IMR-90 (cell line): Measurements from ENCODE around the gene ADAM23. TPM values are rescaled to one million over a fixed set of nuclear protein-coding genes. Genes with fewer than 3 reads are reported as not detected.

Experiments
- ATAC-seq: fragments of 200-7000 bp; cut with Tn5 transposase; 2 replicates; pipeline ENCODE4 v1.9.1; 2020; ENCODE audit warnings: low read depth, mild to moderate bottlenecking, moderate library complexity
- BruUV-seq: library from RNA; stranded (reverse); fragments of 400-500 nt; replicated peaks from 2 replicates; lab custom pipeline; 2021; lab: Mats Ljungman, UMichigan
- CTCF ChIA-PET: fragments of 300-600 bp; formaldehyde crosslinking; extraction: SDS; loops from one replicate; lab custom pipeline; 2021; ENCODE audit warnings: antibody characterized with exemption; lab: Yijun Ruan, JAX
- POLR2A ChIA-PET: fragments of 300-600 bp; sonication (Branson Sonifier 250); formaldehyde crosslinking; loops from one replicate; lab custom pipeline; 2022; ENCODE audit warnings: antibody characterized with exemption; ENCODE audit not compliant: unreplicated experiment; lab: Charles Lee
- DNase-seq: peaks from one replicate; pipeline ENCODE4 v3.0.0; 2013
- H2AFZ ChIP-seq: replicated peaks from 2 replicates; pipeline ENCODE3; 2013; ENCODE audit warnings: low read length, mild to moderate bottlenecking; ENCODE audit not compliant: poor library complexity
- H2AK5ac ChIP-seq: 2 replicates; pipeline ENCODE4 v1.6.1; 2013; ENCODE audit warnings: low read depth, low read length, inconsistent platforms
- H2AK9ac ChIP-seq: replicated peaks from 2 replicates; pipeline ENCODE3; 2013; ENCODE audit warnings: mild to moderate bottlenecking, low read depth, low read length, moderate library complexity; ENCODE audit not compliant: poor library complexity
- H2BK120ac ChIP-seq: 2 replicates; pipeline ENCODE4 v1.6.1; 2013; ENCODE audit warnings: low read depth, low read length, inconsistent platforms
- H2BK15ac ChIP-seq: 3 replicates; pipeline ENCODE4 v1.6.1; 2013; ENCODE audit warnings: low read depth, low read length, inconsistent platforms
- H2BK20ac ChIP-seq: 2 replicates; pipeline ENCODE4 v1.6.1; 2013; ENCODE audit warnings: low read depth, mild to moderate bottlenecking, inconsistent platforms, low read length, moderate library complexity
- H2BK5ac ChIP-seq: 2 replicates; pipeline ENCODE4 v1.6.1; 2013; ENCODE audit warnings: mild to moderate bottlenecking, low read depth, low read length, inconsistent platforms; ENCODE audit not compliant: poor library complexity, severe bottlenecking
- H3K14ac ChIP-seq: replicated peaks from 2 replicates; pipeline ENCODE4 v1.6.1; 2013; ENCODE audit warnings: low read depth, low read length, inconsistent platforms
- H3K18ac ChIP-seq: 2 replicates; pipeline ENCODE4 v1.6.1; 2013; ENCODE audit warnings: low read depth, low read length, control low read depth
- H3K23ac ChIP-seq: 2 replicates; pipeline ENCODE4 v1.6.1; 2013; ENCODE audit warnings: low read depth, low read length, inconsistent platforms
- H3K27ac ChIP-seq: 2 replicates; pipeline ENCODE4 v1.5.1; 2013; ENCODE audit warnings: mild to moderate bottlenecking, control low read depth, low read length; ENCODE audit not compliant: insufficient read depth
- H3K27me3 ChIP-seq: 2 replicates; pipeline ENCODE4 v1.6.1; 2013; ENCODE audit warnings: low read length; ENCODE audit not compliant: control insufficient read depth, insufficient read depth
- H3K36me3 ChIP-seq: 2 replicates; pipeline ENCODE4 v1.6.1; 2013; ENCODE audit warnings: low read length, mixed read lengths; ENCODE audit not compliant: control insufficient read depth, insufficient read depth
- H3K4ac ChIP-seq: 2 replicates; pipeline ENCODE4 v1.6.1; 2013; ENCODE audit warnings: low read depth, low read length, inconsistent platforms
- H3K4me1 ChIP-seq: 2 replicates; pipeline ENCODE4 v1.6.1; 2013; ENCODE audit warnings: low read length, mixed read lengths; ENCODE audit not compliant: control insufficient read depth, insufficient read depth
- H3K4me2 ChIP-seq: 2 replicates; pipeline ENCODE4 v1.6.1; 2013; ENCODE audit warnings: low read depth, mild to moderate bottlenecking, control low read depth, low read length, moderate library complexity
- H3K4me3 ChIP-seq: 2 replicates; pipeline ENCODE4 v1.5.1; 2013; ENCODE audit warnings: low read depth, mild to moderate bottlenecking, control low read depth, low read length, moderate library complexity; ENCODE audit not compliant: insufficient read depth
- H3K56ac ChIP-seq: 2 replicates; pipeline ENCODE4 v1.6.1; 2013; ENCODE audit warnings: low read length, inconsistent platforms; ENCODE audit not compliant: insufficient read depth; ENCODE audit errors: extremely low read depth
- H3K79me1 ChIP-seq, 2 experiments: 2 replicates each; pipeline ENCODE4 v1.6.1; 2013; ENCODE audit warnings: low read length in 2 of 2, inconsistent platforms in 1 of 2, low read depth in 1 of 2
- H3K9ac ChIP-seq: 2 replicates; pipeline ENCODE4 v1.6.1; 2013; ENCODE audit warnings: low read depth, low read length, control low read depth
- H3K9me1 ChIP-seq: 2 replicates; pipeline ENCODE4 v1.6.1; 2013; ENCODE audit warnings: low read length, inconsistent platforms; ENCODE audit not compliant: insufficient read depth
- H3K9me3 ChIP-seq: 2 replicates; pipeline ENCODE4 v1.6.1; 2013; ENCODE audit warnings: low read length; ENCODE audit not compliant: control insufficient read depth, insufficient read depth
- H4K20me1 ChIP-seq: 2 replicates; pipeline ENCODE4 v1.6.1; 2013; ENCODE audit warnings: low read length, inconsistent platforms; ENCODE audit not compliant: insufficient read depth
- H4K5ac ChIP-seq: 2 replicates; pipeline ENCODE4 v1.6.1; 2013; ENCODE audit warnings: mild to moderate bottlenecking, low read depth, low read length, control low read depth
- H4K8ac ChIP-seq, 2 experiments: 2 replicates each; pipeline ENCODE4 v1.6.1; 2013; ENCODE audit warnings: low read depth in 2 of 2, low read length in 2 of 2, control low read depth in 1 of 2, inconsistent platforms in 1 of 2
- H4K91ac ChIP-seq: 2 replicates; pipeline ENCODE4 v1.6.1; 2013; ENCODE audit warnings: low read depth, low read length, inconsistent platforms; ENCODE audit not compliant: insufficient read depth
- CEBPB ChIP-seq: IDR thresholded peaks from 2 replicates; pipeline ENCODE4 v1.6.1; 2012; ENCODE audit warnings: low read depth, low read length, improper control_type of control experiment
- CTCF ChIP-seq: conservative IDR thresholded peaks from 2 replicates; pipeline ENCODE4 v1.5.1; 2012; ENCODE audit warnings: mild to moderate bottlenecking, low read depth, low read length, improper control_type of control experiment
- ELK1 ChIP-seq: fragments of 150-350 bp; IDR thresholded peaks from 2 replicates; pipeline ENCODE4 v1.6.1; 2016; ENCODE audit warnings: low read depth, mild to moderate bottlenecking, low read length, moderate library complexity, borderline replicate concordance
- FOS ChIP-seq: fragments of 150-350 bp; IDR thresholded peaks from 2 replicates; pipeline ENCODE4 v1.6.1; 2016; ENCODE audit warnings: low read depth, low read length
- MAFK ChIP-seq: IDR thresholded peaks from 2 replicates; pipeline ENCODE4 v1.6.1; 2012; ENCODE audit warnings: low read depth, low read length, improper control_type of control experiment
- MAZ ChIP-seq: IDR thresholded peaks from 2 replicates; pipeline ENCODE4 v1.6.1; 2012; ENCODE audit warnings: low read depth, mild to moderate bottlenecking, low read length, improper control_type of control experiment, moderate library complexity, borderline replicate concordance
- MXI1 ChIP-seq: IDR thresholded peaks from 2 replicates; pipeline ENCODE4 v1.6.1; 2012; ENCODE audit warnings: low read depth, mild to moderate bottlenecking, low read length, moderate library complexity, borderline replicate concordance
- NFE2L2 ChIP-seq: fragments of 150-350 bp; IDR thresholded peaks from 2 replicates; pipeline ENCODE4 v1.6.1; 2016; ENCODE audit warnings: low read depth, mild to moderate bottlenecking, low read length
- POLR2A ChIP-seq: IDR thresholded peaks from 2 replicates; pipeline ENCODE4 v1.6.1; 2012; ENCODE audit warnings: mild to moderate bottlenecking, low read depth, low read length
- RAD21 ChIP-seq: IDR thresholded peaks from 2 replicates; pipeline ENCODE4 v1.6.1; 2012; ENCODE audit warnings: low read length, improper control_type of control experiment
- RCOR1 ChIP-seq: IDR thresholded peaks from 2 replicates; pipeline ENCODE4 v1.6.1; 2012; ENCODE audit warnings: mild to moderate bottlenecking, low read length, improper control_type of control experiment; ENCODE audit not compliant: insufficient replicate concordance
- RFX5 ChIP-seq: IDR thresholded peaks from 2 replicates; pipeline ENCODE4 v1.8.0; 2012; ENCODE audit warnings: low read depth, mild to moderate bottlenecking, low read length, moderate library complexity
- SMC3 ChIP-seq: fragments of 150-350 bp; IDR thresholded peaks from 2 replicates; pipeline ENCODE4 v1.6.1; 2016; ENCODE audit warnings: low read depth, mild to moderate bottlenecking, antibody characterized with exemption, low read length, moderate library complexity
- USF2 ChIP-seq: fragments of 150-350 bp; IDR thresholded peaks from 2 replicates; pipeline ENCODE4 v1.6.1; 2017; ENCODE audit warnings: mild to moderate bottlenecking, antibody characterized with exemption, low read length, low read depth
- WGBS, 2 experiments: methylation state at CpG; one replicate each; pipeline versions ENCODE4 v1.1.5 to v1.1.7; 2013; ENCODE audit warnings: missing lambda C conversion rate in 2 of 2; ENCODE audit not compliant: insufficient read length in 1 of 2; ENCODE audit errors: extremely low coverage in 2 of 2; 5-methylcytosine and 5-hydroxymethylcytosine counted together
- dilution Hi-C: fragments of 300-500 bp; cut with HindIII; formaldehyde crosslinking; loops from one replicate; pipeline ENCODE4 v1.14.3; 2018; ENCODE audit warnings: low sequenced_read_pairs; ENCODE audit not compliant: unreplicated experiment
- in situ Hi-C: fragments of 300-500 bp; cut with MboI; formaldehyde crosslinking; loops from 3 replicates; pipeline ENCODE4 v1.14.3; 2019; ENCODE audit warnings: low sequenced_read_pairs, inconsistent platforms, mixed read lengths
- intact Hi-C: fragments of 100-400 bp; cut with micrococcal nuclease; formaldehyde crosslinking; loops from 2 replicates; pipeline ENCODE4 v1.10.0; 2022
- polyA plus RNA-seq, 3 experiments: library from polyadenylated mRNA; depleted of rRNA; stranded (reverse); fragments of >200 nt; gene quantifications; 2 replicates each; pipeline ENCODE4 v1.2.3, GENCODE V29; 2012; ENCODE audit warnings: low replicate concordance in 1 of 3
- total RNA-seq: library from RNA; depleted of rRNA; stranded (reverse); fragments of >200 nt; gene quantifications from 2 replicates; pipeline ENCODE4 v1.2.3, GENCODE V29; 2012

ADAM23 gene
- total and polyA plus RNA-seq, 2 of the 4 experiments (the other 2 are of a cell fraction) = 2.9 to 10.3 TPM

- Histone ChIP-seq H2AFZ (no peak within 1 kb of the TSS), H3K56ac (no peak within 1 kb of the TSS), H3K4me2 (no peak within 1 kb of the TSS), H3K9me1 (no peaks in the 10 kb centered on the region), H2AK9ac (peak within 1 kb of the TSS; percentile 25), H4K8ac (no peak within 1 kb of the TSS), H2BK5ac (no peak within 1 kb of the TSS), H2BK20ac (no peak within 1 kb of the TSS), H3K4me1 (no peaks in the 10 kb centered on the region), H3K4me3 (no peak within 1 kb of the TSS), H3K23ac (no peak within 1 kb of the TSS), H3K14ac (no peak within 1 kb of the TSS), H3K4ac (no peak within 1 kb of the TSS), H4K20me1 (no peaks in the 10 kb centered on the region), H3K9me3 (no peaks in the 10 kb centered on the region), H3K27me3 (peaks cover 10% of the 10 kb centered on the region), H4K91ac (no peak within 1 kb of the TSS), H3K27ac (no peak within 1 kb of the TSS), H2BK15ac (no peak within 1 kb of the TSS), H3K18ac (no peak within 1 kb of the TSS), H4K5ac (no peak within 1 kb of the TSS), H3K36me3 (no peaks in the 10 kb centered on the region), H3K79me1 (no peaks in the 10 kb centered on the region), H2AK5ac (no peak within 1 kb of the TSS), H3K9ac (no peak within 1 kb of the TSS), H2BK120ac (no peak within 1 kb of the TSS)
- dilution Hi-C loops (no loop called here), in situ Hi-C loops (no loop called here), intact Hi-C loops (no loop called here)
- peak; percentile 89 for ATAC-seq
- peak; percentile 57 for DNase-seq
- ChIA-PET CTCF (interaction anchor here (0.7 to 0.8 kb wide), 2 partner anchors 12 to 44 kb away, joined by 3 read pairs; no protein-coding TSS in a partner anchor), POLR2A (no interaction called here)
- 7% methylated on average over 25 of the region's 56 CpGs; no CpG with 5 or more reads in 1 of the 2 experiments for WGBS, 2 experiments
- no TSS peak for BruUV-seq
- TF ChIP-seq POLR2A (no peak), SMC3 (no peak), CTCF (no peak), RCOR1 (no peak), RAD21 (no peak), ELK1 (no peak), CEBPB (no peak), MAFK (no peak), FOS (no peak), MXI1 (no peak), NFE2L2 (no peak), USF2 (no peak), RFX5 (no peak), MAZ (no peak)
Measured at GRCh38 chr2:206642075-206643025, 199.0 kb downstream of the ADAM23 start, which contains the start of gene FAM237A. TSS of gene FAM237A (plus strand) at chr2:206642487. CDS start at chr2:206644237, 1,750 bp downstream.
